PC-9 (cell line): ENCODE data around the gene DLG2.

ENCODE experiments used
- EZH2 ChIP-seq: fragments of 200-600 bp; sonication (generic); IDR thresholded peaks from 2 replicates; pipeline ENCODE4 v1.8.0; 2017; ENCODE audit warnings: antibody characterized with exemption, low read depth
- TF ChIP-seq, protein P1 (sequence below): fragments of 200-600 bp; sonication (generic); conservative IDR thresholded peaks from 2 replicates; pipeline ENCODE4 v1.6.1; 2017; ENCODE audit warnings: mixed run types, antibody characterized with exemption, mild to moderate bottlenecking, moderate library complexity

DNA sequence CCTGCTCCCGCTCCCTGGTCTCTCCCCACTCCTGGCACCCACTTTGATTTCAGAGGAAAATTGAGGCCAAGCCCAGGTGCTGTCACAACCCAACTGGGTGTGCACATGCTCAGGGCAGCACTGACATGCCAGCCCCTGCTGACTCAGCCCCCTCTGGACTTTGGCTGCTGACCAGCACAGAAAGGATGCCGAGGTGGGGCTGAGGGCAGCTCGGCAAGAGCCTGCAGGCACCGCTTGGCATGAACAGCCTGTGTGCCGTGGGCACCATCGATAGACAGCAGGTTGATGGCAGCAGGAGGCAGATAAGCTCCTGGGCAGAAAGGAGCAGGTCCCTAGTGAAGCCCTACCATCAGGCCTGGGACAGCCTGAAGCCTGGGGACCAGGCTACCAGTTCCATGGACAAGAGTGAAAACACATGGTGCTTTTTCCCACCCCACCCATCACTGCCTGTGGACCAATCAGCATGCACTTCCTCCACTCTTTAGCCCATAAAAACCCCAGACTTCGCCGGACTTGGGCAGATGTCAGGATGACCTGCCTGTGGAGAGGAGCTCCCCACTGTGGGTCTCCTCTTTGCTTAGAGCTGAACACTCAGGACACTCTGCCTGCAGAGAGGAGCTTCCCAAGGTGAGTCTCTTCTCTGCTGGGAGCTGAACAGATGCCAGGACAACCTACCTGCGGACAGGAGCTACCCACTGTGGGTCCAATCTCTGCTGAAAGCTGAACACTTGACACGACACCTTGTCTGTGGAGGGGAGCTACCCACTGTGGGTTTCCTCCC, 832.3 kb downstream of the DLG2 start:
- TF ChIP-seq, protein P1, sequence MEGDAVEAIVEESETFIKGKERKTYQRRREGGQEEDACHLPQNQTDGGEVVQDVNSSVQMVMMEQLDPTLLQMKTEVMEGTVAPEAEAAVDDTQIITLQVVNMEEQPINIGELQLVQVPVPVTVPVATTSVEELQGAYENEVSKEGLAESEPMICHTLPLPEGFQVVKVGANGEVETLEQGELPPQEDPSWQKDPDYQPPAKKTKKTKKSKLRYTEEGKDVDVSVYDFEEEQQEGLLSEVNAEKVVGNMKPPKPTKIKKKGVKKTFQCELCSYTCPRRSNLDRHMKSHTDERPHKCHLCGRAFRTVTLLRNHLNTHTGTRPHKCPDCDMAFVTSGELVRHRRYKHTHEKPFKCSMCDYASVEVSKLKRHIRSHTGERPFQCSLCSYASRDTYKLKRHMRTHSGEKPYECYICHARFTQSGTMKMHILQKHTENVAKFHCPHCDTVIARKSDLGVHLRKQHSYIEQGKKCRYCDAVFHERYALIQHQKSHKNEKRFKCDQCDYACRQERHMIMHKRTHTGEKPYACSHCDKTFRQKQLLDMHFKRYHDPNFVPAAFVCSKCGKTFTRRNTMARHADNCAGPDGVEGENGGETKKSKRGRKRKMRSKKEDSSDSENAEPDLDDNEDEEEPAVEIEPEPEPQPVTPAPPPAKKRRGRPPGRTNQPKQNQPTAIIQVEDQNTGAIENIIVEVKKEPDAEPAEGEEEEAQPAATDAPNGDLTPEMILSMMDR = no peak
- no peak for TF ChIP-seq EZH2
